GM23338 (cell line): ENCODE data around the gene CRTC1. TPM values are rescaled to one million over a fixed set of nuclear protein-coding genes. Genes with fewer than 3 reads are reported as not detected.

ENCODE experiments used
- ATAC-seq: fragments of 200-7000 bp; cut with Tn5 transposase; 3 replicates; pipeline ENCODE4 v1.9.1; 2020
- DNase-seq: peaks from one replicate; pipeline ENCODE4 v3.0.0-alpha.2; 2015; ENCODE audit warnings: low spot score
- H2AFZ ChIP-seq: fragments of 200-600 bp; sonication (generic); 2 replicates; pipeline ENCODE4 v1.8.0; 2016; ENCODE audit warnings: antibody characterized with exemption, mild to moderate bottlenecking, moderate library complexity
- H3F3A ChIP-seq: fragments of 200-600 bp; sonication (generic); replicated peaks from 2 replicates; pipeline ENCODE4 v1.8.0; 2017; ENCODE audit warnings: antibody characterized with exemption, mixed run types, low read depth
- H3K27ac ChIP-seq: fragments of 200-600 bp; sonication (generic); 2 replicates; pipeline ENCODE4 v1.6.1; 2016; ENCODE audit warnings: low read depth
- H3K27me3 ChIP-seq: fragments of 200-600 bp; sonication (generic); 2 replicates; pipeline ENCODE4 v1.8.0; 2016; ENCODE audit warnings: mild to moderate bottlenecking, mixed run types, moderate library complexity; ENCODE audit not compliant: insufficient read depth
- H3K36me3 ChIP-seq: fragments of 200-600 bp; sonication (generic); 2 replicates; pipeline ENCODE4 v1.8.0; 2016; ENCODE audit warnings: mild to moderate bottlenecking; ENCODE audit not compliant: insufficient read depth
- H3K4me1 ChIP-seq: fragments of 200-600 bp; sonication (generic); 2 replicates; pipeline ENCODE4 v1.8.0; 2016; ENCODE audit warnings: mild to moderate bottlenecking, moderate library complexity; ENCODE audit not compliant: insufficient read depth
- H3K4me2 ChIP-seq: fragments of 200-600 bp; sonication (generic); 2 replicates; pipeline ENCODE4 v1.7.1; 2017; ENCODE audit warnings: mixed run types
- H3K4me3 ChIP-seq: fragments of 200-600 bp; sonication (generic); 2 replicates; pipeline ENCODE4 v1.6.1; 2016; ENCODE audit warnings: mixed run types
- H3K79me2 ChIP-seq: fragments of 200-600 bp; sonication (generic); replicated peaks from 2 replicates; pipeline ENCODE4 v1.8.0; 2017; ENCODE audit warnings: mild to moderate bottlenecking; ENCODE audit not compliant: insufficient read depth
- H3K9me2 ChIP-seq: fragments of 200-600 bp; sonication (generic); 2 replicates; pipeline ENCODE4 v1.8.0; 2017; ENCODE audit not compliant: insufficient read depth
- H4K20me1 ChIP-seq: fragments of 200-600 bp; sonication (generic); replicated peaks from 2 replicates; pipeline ENCODE4 v1.8.0; 2017; ENCODE audit warnings: mild to moderate bottlenecking; ENCODE audit not compliant: insufficient read depth
- H3K27ac Mint-ChIP-seq: 2 replicates; pipeline ENCODE4 v1.8.0; 2020; ENCODE audit warnings: inconsistent platforms, mild to moderate bottlenecking, moderate library complexity, mixed read lengths
- H3K27me3 Mint-ChIP-seq: 3 replicates; pipeline ENCODE4 v1.8.0; 2022; ENCODE audit warnings: low read depth, mild to moderate bottlenecking, moderate library complexity, mixed read lengths, inconsistent platforms; ENCODE audit not compliant: insufficient read depth, poor library complexity
- H3K36me3 Mint-ChIP-seq: 3 replicates; pipeline ENCODE4 v1.8.0; 2021; ENCODE audit warnings: low read depth, mild to moderate bottlenecking, inconsistent platforms, moderate library complexity, mixed read lengths
- H3K4me1 Mint-ChIP-seq: 3 replicates; pipeline ENCODE4 v1.8.0; 2020; ENCODE audit warnings: mild to moderate bottlenecking, inconsistent platforms, mixed read lengths
- H3K4me3 Mint-ChIP-seq: 3 replicates; pipeline ENCODE4 v1.8.0; 2021; ENCODE audit warnings: moderate library complexity, mild to moderate bottlenecking, inconsistent platforms, mixed read lengths
- H3K9me3 Mint-ChIP-seq: 3 replicates; pipeline ENCODE4 v1.8.0; 2020; ENCODE audit warnings: moderate library complexity, mild to moderate bottlenecking, inconsistent platforms, mixed read lengths
- CREB1 ChIP-seq: fragments of 250-450 bp; sonication (Bioruptor Pico); IDR thresholded peaks from 2 replicates; pipeline ENCODE4 v1.5.0; 2020; ENCODE audit warnings: low read depth, mild to moderate bottlenecking, moderate library complexity
- EZH2 ChIP-seq: fragments of 200-600 bp; sonication (generic); IDR thresholded peaks from one replicate; pipeline ENCODE4 v1.8.0; 2017; ENCODE audit warnings: antibody characterized with exemption, mild to moderate bottlenecking, low read depth; ENCODE audit not compliant: unreplicated experiment
- EZH2phosphoT487 ChIP-seq: fragments of 200-600 bp; sonication (generic); IDR thresholded peaks from one replicate; pipeline ENCODE4 v1.8.1; 2018; ENCODE audit warnings: antibody characterized with exemption; ENCODE audit not compliant: unreplicated experiment
- JUNB ChIP-seq: IDR thresholded peaks from one replicate; pipeline ENCODE4 v1.6.1; 2016; ENCODE audit warnings: antibody characterized with exemption; ENCODE audit not compliant: unreplicated experiment
- NANOG ChIP-seq: IDR thresholded peaks from 2 replicates; pipeline ENCODE4 v1.6.1; 2016; ENCODE audit warnings: antibody characterized with exemption, borderline replicate concordance
- POLR2AphosphoS5 ChIP-seq: IDR thresholded peaks from 2 replicates; pipeline ENCODE4 v1.6.1; 2016; ENCODE audit warnings: antibody characterized with exemption, low read depth
- STAT1 ChIP-seq: IDR thresholded peaks from one replicate; pipeline ENCODE4 v1.6.1; 2016; ENCODE audit warnings: antibody characterized with exemption; ENCODE audit not compliant: unreplicated experiment
- ZNF114 ChIP-seq: fragments of 250-450 bp; sonication (Bioruptor Pico); IDR thresholded peaks from 2 replicates; pipeline ENCODE4 v1.5.0; 2020; ENCODE audit warnings: mild to moderate bottlenecking, moderate library complexity
- ZNF331 ChIP-seq: fragments of 250-450 bp; sonication (Bioruptor Pico); IDR thresholded peaks from 2 replicates; pipeline ENCODE4 v1.5.0; 2020; ENCODE audit warnings: low read depth, mild to moderate bottlenecking, moderate library complexity
- polyA plus RNA-seq: library from polyadenylated mRNA; unstranded; fragments of >200 nt; fragmentation: Nextera tagmentation; extraction: Ambion mirVana; gene quantifications from 2 replicates; pipeline ENCODE4 v1.2.1, GENCODE V29; 2016
- total RNA-seq: library from RNA; depleted of rRNA; stranded (reverse); fragments of >200 nt; shearing (Covaris generic); gene quantifications from 2 replicates; pipeline ENCODE4 v1.2.3, GENCODE V29; 2014
- TF ChIP-seq, protein P1 (sequence below): fragments of 250-450 bp; sonication (Bioruptor Pico); IDR thresholded peaks from 2 replicates; pipeline ENCODE4 v1.5.0; 2020; ENCODE audit warnings: mild to moderate bottlenecking, moderate library complexity
- TF ChIP-seq, protein P2 (sequence below): IDR thresholded peaks from one replicate; pipeline ENCODE4 v1.6.1; 2018; ENCODE audit warnings: antibody characterized with exemption; ENCODE audit not compliant: unreplicated experiment
- TF ChIP-seq, protein P3 (sequence below), 2 experiments: fragments of 200-600 bp in 1 of 2; sonication (generic) in 1 of 2; conservative IDR thresholded peaks; 2 replicates each; pipeline versions ENCODE4 v1.5.1 to v1.6.1; 2016 to 2017; ENCODE audit warnings: antibody characterized with exemption in 2 of 2, low read depth in 2 of 2, mild to moderate bottlenecking in 2 of 2, moderate library complexity in 1 of 2
- TF ChIP-seq, protein P4 (sequence below): IDR thresholded peaks from 2 replicates; pipeline ENCODE4 v1.6.1; 2016; ENCODE audit warnings: antibody characterized with exemption

Gene CRTC1
- total and polyA plus RNA-seq, 2 experiments from 2014 or later = 5.4 to 8.4 TPM

DNA sequence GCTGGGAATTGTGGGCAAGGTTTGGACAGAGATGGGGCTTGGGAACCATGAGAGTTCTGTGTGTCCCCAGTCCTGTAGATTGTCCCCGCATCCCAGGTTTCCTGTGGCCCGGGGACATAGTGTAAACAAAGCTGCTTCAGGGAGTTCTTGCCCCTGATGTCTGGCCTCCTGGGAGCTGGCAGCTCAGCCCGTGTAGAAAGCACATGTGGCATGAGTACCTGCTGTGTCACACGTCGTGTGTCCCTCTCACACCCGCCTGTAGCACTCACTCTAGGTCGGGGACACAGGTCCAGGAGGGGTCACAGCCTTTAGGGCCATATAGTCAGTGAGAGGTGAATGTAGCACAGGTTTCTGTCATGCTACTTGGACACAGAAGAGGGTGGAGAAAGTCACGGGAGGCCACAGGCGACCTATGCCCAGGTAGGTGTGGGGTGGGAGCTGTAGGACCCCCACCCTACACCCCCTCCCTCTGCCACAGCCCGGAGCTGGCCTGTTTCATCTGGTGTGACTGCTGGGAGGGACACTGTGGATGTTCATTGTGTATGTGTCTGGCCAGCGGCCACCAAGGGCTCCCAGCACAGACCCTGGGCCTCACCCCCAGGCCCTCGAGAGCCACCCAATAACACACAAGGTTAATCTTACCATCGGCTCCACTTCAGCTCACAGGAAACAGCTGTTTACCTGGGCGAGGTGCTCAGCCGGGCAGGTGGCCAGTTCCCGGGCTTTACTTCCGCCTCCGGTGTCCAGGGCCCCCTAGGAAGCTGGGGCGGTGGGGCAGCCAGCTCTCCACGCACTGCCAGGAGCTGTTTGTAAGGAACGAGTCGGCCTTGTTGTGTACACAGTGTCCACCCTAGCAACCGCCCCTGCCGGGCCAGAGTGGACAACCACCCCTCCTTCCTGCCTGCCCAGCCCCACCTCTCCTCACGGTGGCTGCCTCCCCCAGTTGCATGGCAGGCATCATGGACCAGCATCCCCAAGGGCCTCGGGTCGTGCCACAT lies 57.9 kb downstream of the CRTC1 start:
- H3K4me1 Mint-ChIP-seq = peaks cover under 1% of the 10 kb centered on the region; the same call in 2 of the 3 replicates
- Histone ChIP-seq H3K4me3 (no peak overlapping the region), H3K79me2 (no peaks in the 10 kb centered on the region), H3K27ac (no peak overlapping the region), H3F3A (no peaks in the 10 kb centered on the region), H2AFZ (no peak overlapping the region), H3K27me3 (no peaks in the 10 kb centered on the region), H3K4me2 (no peak overlapping the region), H3K36me3 (no peaks in the 10 kb centered on the region), H4K20me1 (no peaks in the 10 kb centered on the region; the same call in 1 of the 2 replicates), H3K4me1 (no peaks in the 10 kb centered on the region), H3K9me2 (no peaks in the 10 kb centered on the region)
- TF ChIP-seq, protein P1, sequence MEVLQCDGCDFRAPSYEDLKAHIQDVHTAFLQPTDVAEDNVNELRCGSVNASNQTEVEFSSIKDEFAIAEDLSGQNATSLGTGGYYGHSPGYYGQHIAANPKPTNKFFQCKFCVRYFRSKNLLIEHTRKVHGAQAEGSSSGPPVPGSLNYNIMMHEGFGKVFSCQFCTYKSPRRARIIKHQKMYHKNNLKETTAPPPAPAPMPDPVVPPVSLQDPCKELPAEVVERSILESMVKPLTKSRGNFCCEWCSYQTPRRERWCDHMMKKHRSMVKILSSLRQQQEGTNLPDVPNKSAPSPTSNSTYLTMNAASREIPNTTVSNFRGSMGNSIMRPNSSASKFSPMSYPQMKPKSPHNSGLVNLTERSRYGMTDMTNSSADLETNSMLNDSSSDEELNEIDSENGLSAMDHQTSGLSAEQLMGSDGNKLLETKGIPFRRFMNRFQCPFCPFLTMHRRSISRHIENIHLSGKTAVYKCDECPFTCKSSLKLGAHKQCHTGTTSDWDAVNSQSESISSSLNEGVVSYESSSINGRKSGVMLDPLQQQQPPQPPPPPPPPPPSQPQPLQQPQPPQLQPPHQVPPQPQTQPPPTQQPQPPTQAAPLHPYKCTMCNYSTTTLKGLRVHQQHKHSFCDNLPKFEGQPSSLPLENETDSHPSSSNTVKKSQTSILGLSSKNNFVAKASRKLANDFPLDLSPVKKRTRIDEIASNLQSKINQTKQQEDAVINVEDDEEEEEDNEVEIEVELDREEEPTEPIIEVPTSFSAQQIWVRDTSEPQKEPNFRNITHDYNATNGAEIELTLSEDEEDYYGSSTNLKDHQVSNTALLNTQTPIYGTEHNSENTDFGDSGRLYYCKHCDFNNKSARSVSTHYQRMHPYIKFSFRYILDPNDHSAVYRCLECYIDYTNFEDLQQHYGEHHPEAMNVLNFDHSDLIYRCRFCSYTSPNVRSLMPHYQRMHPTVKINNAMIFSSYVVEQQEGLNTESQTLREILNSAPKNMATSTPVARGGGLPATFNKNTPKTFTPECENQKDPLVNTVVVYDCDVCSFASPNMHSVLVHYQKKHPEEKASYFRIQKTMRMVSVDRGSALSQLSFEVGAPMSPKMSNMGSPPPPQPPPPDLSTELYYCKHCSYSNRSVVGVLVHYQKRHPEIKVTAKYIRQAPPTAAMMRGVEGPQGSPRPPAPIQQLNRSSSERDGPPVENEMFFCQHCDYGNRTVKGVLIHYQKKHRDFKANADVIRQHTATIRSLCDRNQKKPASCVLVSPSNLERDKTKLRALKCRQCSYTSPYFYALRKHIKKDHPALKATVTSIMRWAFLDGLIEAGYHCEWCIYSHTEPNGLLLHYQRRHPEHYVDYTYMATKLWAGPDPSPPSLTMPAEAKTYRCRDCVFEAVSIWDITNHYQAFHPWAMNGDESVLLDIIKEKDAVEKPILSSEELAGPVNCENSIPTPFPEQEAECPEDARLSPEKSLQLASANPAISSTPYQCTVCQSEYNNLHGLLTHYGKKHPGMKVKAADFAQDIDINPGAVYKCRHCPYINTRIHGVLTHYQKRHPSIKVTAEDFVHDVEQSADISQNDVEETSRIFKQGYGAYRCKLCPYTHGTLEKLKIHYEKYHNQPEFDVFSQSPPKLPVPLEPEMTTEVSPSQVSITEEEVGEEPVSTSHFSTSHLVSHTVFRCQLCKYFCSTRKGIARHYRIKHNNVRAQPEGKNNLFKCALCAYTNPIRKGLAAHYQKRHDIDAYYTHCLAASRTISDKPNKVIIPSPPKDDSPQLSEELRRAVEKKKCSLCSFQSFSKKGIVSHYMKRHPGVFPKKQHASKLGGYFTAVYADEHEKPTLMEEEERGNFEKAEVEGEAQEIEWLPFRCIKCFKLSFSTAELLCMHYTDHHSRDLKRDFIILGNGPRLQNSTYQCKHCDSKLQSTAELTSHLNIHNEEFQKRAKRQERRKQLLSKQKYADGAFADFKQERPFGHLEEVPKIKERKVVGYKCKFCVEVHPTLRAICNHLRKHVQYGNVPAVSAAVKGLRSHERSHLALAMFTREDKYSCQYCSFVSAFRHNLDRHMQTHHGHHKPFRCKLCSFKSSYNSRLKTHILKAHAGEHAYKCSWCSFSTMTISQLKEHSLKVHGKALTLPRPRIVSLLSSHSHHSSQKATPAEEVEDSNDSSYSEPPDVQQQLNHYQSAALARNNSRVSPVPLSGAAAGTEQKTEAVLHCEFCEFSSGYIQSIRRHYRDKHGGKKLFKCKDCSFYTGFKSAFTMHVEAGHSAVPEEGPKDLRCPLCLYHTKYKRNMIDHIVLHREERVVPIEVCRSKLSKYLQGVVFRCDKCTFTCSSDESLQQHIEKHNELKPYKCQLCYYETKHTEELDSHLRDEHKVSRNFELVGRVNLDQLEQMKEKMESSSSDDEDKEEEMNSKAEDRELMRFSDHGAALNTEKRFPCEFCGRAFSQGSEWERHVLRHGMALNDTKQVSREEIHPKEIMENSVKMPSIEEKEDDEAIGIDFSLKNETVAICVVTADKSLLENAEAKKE = no peak
- TF ChIP-seq, protein P2, sequence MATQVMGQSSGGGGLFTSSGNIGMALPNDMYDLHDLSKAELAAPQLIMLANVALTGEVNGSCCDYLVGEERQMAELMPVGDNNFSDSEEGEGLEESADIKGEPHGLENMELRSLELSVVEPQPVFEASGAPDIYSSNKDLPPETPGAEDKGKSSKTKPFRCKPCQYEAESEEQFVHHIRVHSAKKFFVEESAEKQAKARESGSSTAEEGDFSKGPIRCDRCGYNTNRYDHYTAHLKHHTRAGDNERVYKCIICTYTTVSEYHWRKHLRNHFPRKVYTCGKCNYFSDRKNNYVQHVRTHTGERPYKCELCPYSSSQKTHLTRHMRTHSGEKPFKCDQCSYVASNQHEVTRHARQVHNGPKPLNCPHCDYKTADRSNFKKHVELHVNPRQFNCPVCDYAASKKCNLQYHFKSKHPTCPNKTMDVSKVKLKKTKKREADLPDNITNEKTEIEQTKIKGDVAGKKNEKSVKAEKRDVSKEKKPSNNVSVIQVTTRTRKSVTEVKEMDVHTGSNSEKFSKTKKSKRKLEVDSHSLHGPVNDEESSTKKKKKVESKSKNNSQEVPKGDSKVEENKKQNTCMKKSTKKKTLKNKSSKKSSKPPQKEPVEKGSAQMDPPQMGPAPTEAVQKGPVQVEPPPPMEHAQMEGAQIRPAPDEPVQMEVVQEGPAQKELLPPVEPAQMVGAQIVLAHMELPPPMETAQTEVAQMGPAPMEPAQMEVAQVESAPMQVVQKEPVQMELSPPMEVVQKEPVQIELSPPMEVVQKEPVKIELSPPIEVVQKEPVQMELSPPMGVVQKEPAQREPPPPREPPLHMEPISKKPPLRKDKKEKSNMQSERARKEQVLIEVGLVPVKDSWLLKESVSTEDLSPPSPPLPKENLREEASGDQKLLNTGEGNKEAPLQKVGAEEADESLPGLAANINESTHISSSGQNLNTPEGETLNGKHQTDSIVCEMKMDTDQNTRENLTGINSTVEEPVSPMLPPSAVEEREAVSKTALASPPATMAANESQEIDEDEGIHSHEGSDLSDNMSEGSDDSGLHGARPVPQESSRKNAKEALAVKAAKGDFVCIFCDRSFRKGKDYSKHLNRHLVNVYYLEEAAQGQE = no peak
- TF ChIP-seq POLR2AphosphoS5 (no peak), EZH2 (no peak), EZH2phosphoT487 (no peak), CREB1 (no peak), ZNF114 (no peak), ZNF331 (CRISPR knock-in tag) (no peak), NANOG (no peak), JUNB (no peak), STAT1 (no peak)
- TF ChIP-seq, protein P3, sequence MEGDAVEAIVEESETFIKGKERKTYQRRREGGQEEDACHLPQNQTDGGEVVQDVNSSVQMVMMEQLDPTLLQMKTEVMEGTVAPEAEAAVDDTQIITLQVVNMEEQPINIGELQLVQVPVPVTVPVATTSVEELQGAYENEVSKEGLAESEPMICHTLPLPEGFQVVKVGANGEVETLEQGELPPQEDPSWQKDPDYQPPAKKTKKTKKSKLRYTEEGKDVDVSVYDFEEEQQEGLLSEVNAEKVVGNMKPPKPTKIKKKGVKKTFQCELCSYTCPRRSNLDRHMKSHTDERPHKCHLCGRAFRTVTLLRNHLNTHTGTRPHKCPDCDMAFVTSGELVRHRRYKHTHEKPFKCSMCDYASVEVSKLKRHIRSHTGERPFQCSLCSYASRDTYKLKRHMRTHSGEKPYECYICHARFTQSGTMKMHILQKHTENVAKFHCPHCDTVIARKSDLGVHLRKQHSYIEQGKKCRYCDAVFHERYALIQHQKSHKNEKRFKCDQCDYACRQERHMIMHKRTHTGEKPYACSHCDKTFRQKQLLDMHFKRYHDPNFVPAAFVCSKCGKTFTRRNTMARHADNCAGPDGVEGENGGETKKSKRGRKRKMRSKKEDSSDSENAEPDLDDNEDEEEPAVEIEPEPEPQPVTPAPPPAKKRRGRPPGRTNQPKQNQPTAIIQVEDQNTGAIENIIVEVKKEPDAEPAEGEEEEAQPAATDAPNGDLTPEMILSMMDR (conservative IDR thresholded peaks at IDR 0.05; ENCODE audit: low read depth in 2 of 2) = no peak
- TF ChIP-seq, protein P4, sequence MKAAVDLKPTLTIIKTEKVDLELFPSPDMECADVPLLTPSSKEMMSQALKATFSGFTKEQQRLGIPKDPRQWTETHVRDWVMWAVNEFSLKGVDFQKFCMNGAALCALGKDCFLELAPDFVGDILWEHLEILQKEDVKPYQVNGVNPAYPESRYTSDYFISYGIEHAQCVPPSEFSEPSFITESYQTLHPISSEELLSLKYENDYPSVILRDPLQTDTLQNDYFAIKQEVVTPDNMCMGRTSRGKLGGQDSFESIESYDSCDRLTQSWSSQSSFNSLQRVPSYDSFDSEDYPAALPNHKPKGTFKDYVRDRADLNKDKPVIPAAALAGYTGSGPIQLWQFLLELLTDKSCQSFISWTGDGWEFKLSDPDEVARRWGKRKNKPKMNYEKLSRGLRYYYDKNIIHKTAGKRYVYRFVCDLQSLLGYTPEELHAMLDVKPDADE = no peak
- no peak overlapping the region for H3K4me3 Mint-ChIP-seq
- no peak overlapping the region for H3K27ac Mint-ChIP-seq
- no peak for ATAC-seq
- H3K27me3 Mint-ChIP-seq = peaks cover 5% of the 10 kb centered on the region
- DNase-seq = no peak
- no peaks in the 10 kb centered on the region for H3K9me3 Mint-ChIP-seq
- H3K36me3 Mint-ChIP-seq = no peaks in the 10 kb centered on the region
